Renal cortical epithelial cell (primary cell): ENCODE measurements around the gene TRPM6. TPM values are rescaled to one million over a fixed set of nuclear protein-coding genes. Genes with fewer than 3 reads are reported as not detected.

ENCODE experiments used
- DNase-seq: peaks from one replicate; pipeline ENCODE4 v3.0.0-alpha.2; 2011; ENCODE audit warnings: low read depth
- total RNA-seq: library from RNA; depleted of rRNA; stranded (reverse); fragments of >200 nt; gene quantifications from 2 replicates; pipeline ENCODE4 v1.2.3, GENCODE V29; 2014

The TRPM6 gene
- total RNA-seq, 1 donor from 2014 or later, result 0.15 TPM

- DNase-seq, result no peak
Measured at GRCh38 chr9:74771672-74772071, 116.0 kb downstream of the TRPM6 start.

- no peak for DNase-seq
Measured at GRCh38 chr9:74771262-74771585, 116.5 kb downstream of the TRPM6 start.

- no peak for DNase-seq
Measured at GRCh38 chr9:74770508-74771261, 117.0 kb downstream of the TRPM6 start.

GRCh38 chr9:74765481-74765971, 122.2 kb downstream of the TRPM6 start:
- no peak for DNase-seq

GRCh38 chr9:74762950-74763349, 124.8 kb downstream of the TRPM6 start:
- DNase-seq, result no peak

GRCh38 chr9:74760031-74760700, 127.6 kb downstream of the TRPM6 start:
- peak; percentile 99 for DNase-seq

- no peak for DNase-seq
Measured at GRCh38 chr9:74755999-74756398, 131.7 kb downstream of the TRPM6 start.

- peak; percentile 5 for DNase-seq
Measured at GRCh38 chr9:74755355-74755754, 132.4 kb downstream of the TRPM6 start.

- peak; percentile 73 for DNase-seq
Measured at GRCh38 chr9:74753650-74754049, 134.1 kb downstream of the TRPM6 start.

GRCh38 chr9:74748966-74749365, 138.8 kb downstream of the TRPM6 start:
- DNase-seq, result no peak

GRCh38 chr9:74742792-74743730, 144.7 kb downstream of the TRPM6 start:
- DNase-seq, result peak; percentile 34

GRCh38 chr9:74742191-74742790, 145.4 kb downstream of the TRPM6 start:
- DNase-seq, result no peak

- DNase-seq, result no peak
Measured at GRCh38 chr9:74736646-74737045, 151.1 kb downstream of the TRPM6 start.

GRCh38 chr9:74735761-74736160, 152.0 kb downstream of the TRPM6 start:
- DNase-seq, result no peak

- no peak for DNase-seq
Measured at GRCh38 chr9:74729136-74729695, 158.5 kb downstream of the TRPM6 start.

- DNase-seq, result no peak
Measured at GRCh38 chr9:74728176-74728575, 159.5 kb downstream of the TRPM6 start.

GRCh38 chr9:74726581-74726980, 161.1 kb downstream of the TRPM6 start:
- no peak for DNase-seq

- no peak for DNase-seq
Measured at GRCh38 chr9:74724317-74724716, 163.4 kb downstream of the TRPM6 start.

GRCh38 chr9:74721696-74722660, 165.7 kb downstream of the TRPM6 start:
- no peak for DNase-seq

- DNase-seq, result no peak
Measured at GRCh38 chr9:74719306-74719705, 168.4 kb downstream of the TRPM6 start.
